Sigmoid colon (tissue), 7 donors: ENCODE results near the gene TOGARAM2. TPM values are rescaled to one million over a fixed set of nuclear protein-coding genes. Genes with fewer than 3 reads are reported as not detected.

ENCODE experiments used
- DNase-seq: peaks from one replicate; pipeline ENCODE4 v3.0.0-alpha.2; 2019
- H3K27ac ChIP-seq, 4 donors: fragments of 200-600 bp; sonication (generic); one replicate each; pipeline ENCODE4 v1.5.1; 2016 to 2019; ENCODE audit warnings: mild to moderate bottlenecking in 1 of 4
- H3K27me3 ChIP-seq, 3 donors: fragments of 200-600 bp; sonication (generic); one replicate each; pipeline ENCODE4 v1.5.1; 2019; ENCODE audit warnings: mild to moderate bottlenecking in 1 of 3
- H3K36me3 ChIP-seq, 4 donors: fragments of 200-600 bp; sonication (generic); one replicate each; pipeline ENCODE4 v1.5.1; 2016 to 2019
- H3K4me1 ChIP-seq, 4 donors: fragments of 200-600 bp; sonication (generic); one replicate each; pipeline ENCODE4 v1.5.1; 2017 to 2019
- H3K4me3 ChIP-seq, 4 donors: fragments of 200-600 bp; sonication (generic); one replicate each; pipeline ENCODE4 v1.5.1; 2017 to 2019; ENCODE audit warnings: mild to moderate bottlenecking in 2 of 4, moderate library complexity in 1 of 4
- H3K9me3 ChIP-seq, 4 donors: fragments of 200-600 bp in 3 of 4; sonication (generic) in 3 of 4; one replicate each; pipeline versions ENCODE4 v1.5.1 to v1.6.1; 2013 to 2019
- EP300 ChIP-seq, 4 donors: sonication (generic); formaldehyde crosslinking; IDR thresholded peaks; one replicate each; pipeline ENCODE4 v1.6.1; 2017; ENCODE audit warnings: antibody characterized with exemption in 4 of 4
- POLR2A ChIP-seq, 2 donors: fragments of 450-650 bp; IDR thresholded peaks; one replicate each; pipeline ENCODE4 v1.6.1; 2016; ENCODE audit warnings: antibody characterized with exemption in 2 of 2, mild to moderate bottlenecking in 2 of 2, moderate library complexity in 2 of 2
- POLR2AphosphoS5 ChIP-seq, 4 donors: sonication (generic); formaldehyde crosslinking; IDR thresholded peaks; one replicate each; pipeline ENCODE4 v1.6.1; 2017; ENCODE audit warnings: antibody characterized with exemption in 4 of 4
- WGBS, 2 donors: extraction: QIAGEN DNeasy Blood & Tissue Kit; methylation state at CpG; one replicate each; pipeline ENCODE4 v1.1.7; 2013; 5-methylcytosine and 5-hydroxymethylcytosine counted together
- intact Hi-C: fragments of 100-400 bp; cut with DNase I; formaldehyde crosslinking; loops from one replicate; pipeline ENCODE4 v1.15.1; 2023
- polyA plus RNA-seq, 3 donors: library from polyadenylated mRNA; stranded (reverse); fragments of 200-250 nt; gene quantifications; one replicate each; pipeline ENCODE4 v1.2.3, GENCODE V29; 2013
- total RNA-seq, 4 donors: library from RNA; depleted of rRNA; stranded (reverse); fragments of >200 nt; gene quantifications; one replicate each; pipeline ENCODE4 v1.1.0, GENCODE V29; 2016
- TF ChIP-seq, protein P1 (sequence below), 4 experiments: fragments of 450-650 bp in 3 of 4; fragments of 200-600 bp in 1 of 4; IDR thresholded peaks; one replicate each; pipeline ENCODE4 v1.5.1; 2016 to 2019; ENCODE audit warnings: antibody characterized with exemption in 4 of 4, mild to moderate bottlenecking in 3 of 4, moderate library complexity in 2 of 4
- donor health status: healthy with polysubstance abuse.
- donor health status: Bipolar disorder and iron deficiency.
- donor health status: healthy.

Gene TOGARAM2
- total RNA-seq (1 to 10 TPM in 2 of 4 donors, under 1 TPM in 2; 0.28 to 3.2 (median 1.8) TPM), polyA plus RNA-seq (under 1 TPM in 1 of 3 donors, not detected in 2; 0.23 TPM)

- Histone ChIP-seq H3K9me3 (no peaks in the 10 kb centered on the region), H3K4me3 (no peak within 1 kb of the TSS), H3K4me1 (peaks cover 0 to 55% (median 41%) of the 10 kb centered on the region in 4 donors)
Measured at GRCh38 chr2:28981016-28981441, at the start of gene TOGARAM2. Gene TOGARAM2 (plus strand): TSS chr2:28981298. CDS start chr2:28994835, 13,537 bp downstream.

GRCh38 chr2:28934769-28935168 lies 46.3 kb upstream of the TOGARAM2 start:
- intact Hi-C loops, result no loop called here
- no peak overlapping the region for H3K27ac ChIP-seq
- no peak for DNase-seq
- H3K27me3 ChIP-seq, result no peaks in the 10 kb centered on the region
- no peaks in the 10 kb centered on the region for H3K4me1 ChIP-seq
- TF ChIP-seq POLR2AphosphoS5 (IDR thresholded peaks at IDR 0.05), result no peak
- no peak for TF ChIP-seq EP300 (IDR thresholded peaks at IDR 0.05)
- TF ChIP-seq, protein P1, sequence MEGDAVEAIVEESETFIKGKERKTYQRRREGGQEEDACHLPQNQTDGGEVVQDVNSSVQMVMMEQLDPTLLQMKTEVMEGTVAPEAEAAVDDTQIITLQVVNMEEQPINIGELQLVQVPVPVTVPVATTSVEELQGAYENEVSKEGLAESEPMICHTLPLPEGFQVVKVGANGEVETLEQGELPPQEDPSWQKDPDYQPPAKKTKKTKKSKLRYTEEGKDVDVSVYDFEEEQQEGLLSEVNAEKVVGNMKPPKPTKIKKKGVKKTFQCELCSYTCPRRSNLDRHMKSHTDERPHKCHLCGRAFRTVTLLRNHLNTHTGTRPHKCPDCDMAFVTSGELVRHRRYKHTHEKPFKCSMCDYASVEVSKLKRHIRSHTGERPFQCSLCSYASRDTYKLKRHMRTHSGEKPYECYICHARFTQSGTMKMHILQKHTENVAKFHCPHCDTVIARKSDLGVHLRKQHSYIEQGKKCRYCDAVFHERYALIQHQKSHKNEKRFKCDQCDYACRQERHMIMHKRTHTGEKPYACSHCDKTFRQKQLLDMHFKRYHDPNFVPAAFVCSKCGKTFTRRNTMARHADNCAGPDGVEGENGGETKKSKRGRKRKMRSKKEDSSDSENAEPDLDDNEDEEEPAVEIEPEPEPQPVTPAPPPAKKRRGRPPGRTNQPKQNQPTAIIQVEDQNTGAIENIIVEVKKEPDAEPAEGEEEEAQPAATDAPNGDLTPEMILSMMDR (IDR thresholded peaks at IDR 0.05), result no peak
- TF ChIP-seq POLR2A (IDR thresholded peaks at IDR 0.05), result no peak
- no peaks in the 10 kb centered on the region for H3K9me3 ChIP-seq
- WGBS, 2 donors, result 97 to 98% methylated on average over 2 of the region's 2 CpGs
- no peak overlapping the region for H3K4me3 ChIP-seq
- peaks cover 0 to 92% (median 10%) of the 10 kb centered on the region in 4 donors for H3K36me3 ChIP-seq

More at GRCh38 chr2:28981016-28981441, at the start of gene TOGARAM2:
- no peaks in the 10 kb centered on the region for H3K27me3 ChIP-seq
- H3K27ac ChIP-seq, result peak within 1 kb of the TSS; percentile 71 to 83 (median 76)
- TF ChIP-seq, protein P1 (IDR thresholded peaks at IDR 0.05), result no peak
- TF ChIP-seq EP300 (IDR thresholded peaks at IDR 0.05) (no peak), POLR2A (IDR thresholded peaks at IDR 0.05) (no peak), POLR2AphosphoS5 (IDR thresholded peaks at IDR 0.05) (peak in 3 of 4 donors; percentile 37 to 57 (median 57))
- H3K36me3 ChIP-seq, result no peaks in the 10 kb centered on the region
- DNase-seq, result peak; percentile 82
- 60 to 61% methylated on average over 10 of the region's 10 CpGs for WGBS, 2 donors
- intact Hi-C loops, result loop anchor here (2.0 kb wide), 1 partner anchor 136 kb away; no protein-coding TSS in a partner anchor

GRCh38 chr2:28941008-28941407 lies 40.1 kb upstream of the TOGARAM2 start:
- Histone ChIP-seq H3K4me3 (no peak overlapping the region), H3K9me3 (no peaks in the 10 kb centered on the region), H3K36me3 (peaks cover 6 to 88% (median 14%) of the 10 kb centered on the region in 4 donors), H3K27ac (no peak overlapping the region), H3K27me3 (no peaks in the 10 kb centered on the region), H3K4me1 (no peaks in the 10 kb centered on the region)
- intact Hi-C loops, result no loop called here
- no peak for TF ChIP-seq EP300 (IDR thresholded peaks at IDR 0.05)
- no peak for TF ChIP-seq POLR2AphosphoS5 (IDR thresholded peaks at IDR 0.05)
- TF ChIP-seq, protein P1 (IDR thresholded peaks at IDR 0.05), result no peak
- TF ChIP-seq POLR2A (IDR thresholded peaks at IDR 0.05), result no peak
- no peak for DNase-seq
- WGBS, 2 donors, result 87 to 91% methylated on average over 3 of the region's 3 CpGs

DNA sequence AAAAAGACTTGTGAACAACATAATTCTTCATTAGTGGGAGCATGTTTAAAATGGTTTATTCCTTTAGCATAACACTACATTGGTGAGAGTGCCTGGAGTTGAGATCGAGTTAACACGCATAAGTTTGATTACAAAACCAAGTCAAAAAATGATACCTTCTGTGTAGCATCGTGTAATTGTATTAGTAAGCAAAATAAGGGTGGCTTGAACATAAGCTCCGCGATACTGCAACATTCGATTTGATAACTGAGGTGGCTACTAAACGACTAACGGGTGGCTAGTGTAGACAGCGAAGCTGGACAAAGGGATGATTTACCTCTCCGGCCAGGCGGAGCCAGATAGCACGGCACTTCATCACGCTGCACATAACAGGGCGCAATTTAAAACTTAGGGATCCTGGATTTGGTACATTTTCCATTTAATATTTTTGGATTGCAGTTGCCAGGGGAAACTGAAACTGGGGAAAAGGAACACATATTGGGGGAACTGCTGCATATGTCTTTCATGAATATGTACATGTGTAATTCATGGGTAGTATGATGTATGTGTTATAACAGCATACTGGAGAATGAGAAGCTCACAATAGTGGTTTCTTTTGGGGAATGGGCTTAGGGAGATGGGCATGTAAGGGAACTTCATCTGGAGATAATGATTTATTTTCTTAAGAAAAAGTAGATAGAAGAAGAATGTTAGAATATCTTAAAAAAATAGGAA lies 36.4 kb upstream of the TOGARAM2 start:
- peaks cover 19 to 87% (median 20%) of the 10 kb centered on the region in 4 donors for H3K36me3 ChIP-seq
- no peaks in the 10 kb centered on the region for H3K27me3 ChIP-seq
- no peak overlapping the region for H3K4me3 ChIP-seq
- no peaks in the 10 kb centered on the region for H3K9me3 ChIP-seq
- TF ChIP-seq, protein P1 (IDR thresholded peaks at IDR 0.05), result no peak
- no peak for DNase-seq
- intact Hi-C loops, result no loop called here
- WGBS, 2 donors, result 93% methylated on average over 14 of the region's 14 CpGs
- no peaks in the 10 kb centered on the region for H3K4me1 ChIP-seq
- H3K27ac ChIP-seq, result no peak overlapping the region
